Esophagus muscularis mucosa (tissue), 3 donors: ENCODE measurements around the gene AGL.

ENCODE experiments used
- CTCF ChIP-seq, 3 experiments: fragments of 200-600 bp in 2 of 3; fragments of 450-650 bp in 1 of 3; sonication (generic) in 2 of 3; IDR thresholded peaks; one replicate each; pipeline ENCODE4 v1.5.1; 2017 to 2019; ENCODE audit warnings: antibody characterized with exemption in 3 of 3, mild to moderate bottlenecking in 2 of 3, moderate library complexity in 1 of 3
- POLR2AphosphoS5 ChIP-seq, 2 donors: sonication (generic); formaldehyde crosslinking; IDR thresholded peaks; one replicate each; pipeline ENCODE4 v1.6.1; 2017; ENCODE audit warnings: antibody characterized with exemption in 2 of 2

DNA sequence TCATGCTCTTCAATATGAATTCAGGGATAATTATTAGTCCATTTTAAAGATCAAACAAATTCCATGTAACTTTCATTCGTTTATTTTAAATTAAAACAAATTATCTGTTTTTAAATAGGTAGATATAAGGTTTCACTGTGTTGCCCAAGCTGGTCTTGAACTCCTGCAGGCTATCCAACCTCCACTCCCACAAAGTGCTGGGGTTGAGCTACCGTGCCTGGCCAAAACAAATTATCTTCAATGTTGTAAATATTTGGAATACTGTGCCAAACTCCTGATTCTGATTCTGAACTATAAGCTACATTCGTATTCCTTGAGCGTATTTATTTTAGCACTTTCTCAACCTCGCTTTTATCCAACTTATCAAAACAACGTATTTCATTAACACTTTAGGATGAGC lies 19.6 kb downstream of the AGL start:
- TF ChIP-seq CTCF (IDR thresholded peaks at IDR 0.05) (no peak), POLR2AphosphoS5 (IDR thresholded peaks at IDR 0.05) (no peak)
